Midbrain (tissue), 1 donor: ENCODE measurements around the gene LCE3D.
"Not testable (repeated sequence)": the region's sequence is repeated elsewhere in the genome, so short reads cannot be mapped to it uniquely, and the experiment has no call there.

Experiments
- DNase-seq: peaks from one replicate; lab custom pipeline; 2025; lab: John Stamatoyannopoulos, UW

Gene LCE3D

DNA sequence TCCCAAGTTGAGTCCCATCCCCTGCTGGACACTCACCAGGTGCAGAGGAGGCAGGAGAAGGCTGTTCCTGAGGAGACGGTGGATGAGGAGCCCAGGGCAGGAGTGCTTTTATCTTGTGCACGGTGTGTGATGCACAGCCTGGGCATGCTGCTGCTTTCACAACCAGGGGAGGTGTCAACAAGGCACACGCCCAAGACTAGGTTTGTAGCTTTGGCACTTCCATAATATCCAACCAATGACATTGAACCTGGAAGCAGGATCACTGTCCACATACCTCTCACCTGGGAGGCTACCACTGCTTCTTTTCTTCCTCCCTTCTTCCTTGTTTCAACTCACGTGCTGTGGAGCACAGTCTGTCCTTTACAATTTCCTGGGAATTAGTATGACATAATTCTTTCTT lies at the start of gene LCE3D:
Gene LCE3D (minus strand): TSS at position 84 of the 400 bp plus-strand sequence. CDS start 580 bp downstream, outside the sequence.
- DNase-seq: no peak

DNA sequence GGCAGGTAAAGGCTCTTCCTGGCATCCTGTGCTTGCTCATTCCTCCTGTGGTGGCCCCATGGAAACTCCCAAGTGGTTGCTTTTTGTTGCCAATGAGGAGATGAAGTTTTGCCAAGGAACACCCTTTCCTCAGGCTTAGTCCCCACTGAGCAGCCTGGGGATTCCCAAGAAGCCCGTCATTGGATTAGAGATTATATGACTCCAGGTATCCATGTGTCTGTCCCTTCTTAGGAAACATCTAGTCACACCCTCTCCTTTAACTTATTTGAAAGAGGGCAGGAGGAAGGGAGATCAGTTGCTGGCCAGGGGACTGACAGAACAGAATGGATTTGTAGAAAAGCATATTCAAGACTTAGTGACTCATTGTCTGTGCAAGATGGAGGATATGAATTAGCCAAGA lies 46.4 kb upstream of the LCE3D start:
- no peak for DNase-seq

DNA sequence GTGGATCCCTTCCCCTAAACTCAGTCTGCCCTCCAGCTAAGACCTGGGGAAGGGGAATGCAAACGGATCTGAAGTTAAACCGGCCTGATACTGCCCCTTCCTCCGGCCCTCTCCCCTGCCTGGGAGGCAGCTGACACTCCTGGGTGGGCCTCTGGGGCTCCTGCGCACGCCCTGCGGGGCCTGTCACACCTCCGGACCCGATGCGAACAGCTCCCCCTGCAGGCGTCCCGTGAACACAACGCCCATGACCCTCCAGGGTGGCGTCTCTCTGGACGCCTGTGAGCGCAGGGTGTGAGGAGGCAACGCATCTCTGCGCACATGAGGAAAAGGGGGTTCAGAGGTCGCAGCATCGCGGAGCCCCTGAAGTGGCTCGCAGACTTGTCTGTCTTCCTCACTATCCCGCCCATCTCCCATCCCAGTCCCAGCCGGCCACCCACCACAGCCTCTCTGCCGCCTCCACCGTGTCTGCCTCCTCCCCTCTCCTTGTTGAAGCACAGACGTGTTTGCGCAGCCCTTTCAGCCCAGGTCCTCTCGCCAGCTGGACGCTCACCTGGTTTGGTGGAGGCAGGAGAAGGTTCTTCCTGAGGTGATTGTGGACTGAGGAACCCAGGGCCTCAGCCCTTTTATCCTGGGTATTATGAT lies 43.0 kb upstream of the LCE3D start:
- DNase-seq: no peak

GRCh38 chr1:152622803-152623202 lies 42.5 kb upstream of the LCE3D start, which contains the start of gene LCE3A:
Gene LCE3A (minus strand): TSS chr1:152623103. CDS start chr1:152623103, 0 bp downstream.
- no peak for DNase-seq

DNA sequence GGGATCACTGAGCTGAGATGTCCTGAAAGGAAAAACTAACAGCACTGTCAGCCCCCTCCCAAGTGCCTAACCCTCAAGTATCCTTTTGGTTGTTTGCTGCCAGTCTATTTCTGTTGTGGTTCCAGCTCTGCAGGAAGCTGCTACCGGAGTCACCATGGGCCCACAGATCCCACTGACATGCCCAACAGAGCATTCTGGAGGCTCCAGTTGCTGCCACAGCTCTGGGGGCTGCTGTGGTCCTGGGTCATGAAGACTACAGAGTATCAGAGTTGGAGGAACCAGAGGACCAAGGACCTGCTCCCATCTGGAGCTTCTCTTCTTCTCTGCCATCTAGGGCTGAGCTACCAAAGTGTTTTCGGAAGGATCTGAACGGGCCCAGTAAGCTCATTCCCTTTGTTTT lies 41.7 kb upstream of the LCE3D start:
- DNase-seq: no peak

DNA sequence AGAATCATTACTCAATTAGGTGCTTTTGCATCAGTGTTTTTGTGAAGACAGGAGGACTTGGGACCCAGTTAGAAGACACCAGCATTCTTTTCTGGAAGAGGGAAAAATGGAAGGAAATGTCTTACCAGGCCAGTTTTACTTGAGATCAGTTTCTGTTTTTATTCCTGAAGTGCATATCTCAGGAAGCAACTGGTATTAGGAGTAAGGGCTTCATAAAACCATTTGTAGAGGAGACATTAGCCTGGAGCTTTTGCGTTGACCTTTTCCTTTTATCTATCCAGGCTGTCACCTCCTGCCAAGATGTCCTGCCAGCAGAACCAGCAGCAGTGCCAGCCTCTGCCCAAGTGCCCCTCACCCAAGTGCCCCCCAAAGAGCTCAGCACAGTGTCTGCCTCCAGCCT lies 33.2 kb upstream of the LCE3D start, which contains the start of gene LCE3B:
Gene LCE3B (plus strand): TSS at position 301 of the 400 bp plus-strand sequence. CDS start 0 bp downstream, at position 301.
- no peak for DNase-seq

DNA sequence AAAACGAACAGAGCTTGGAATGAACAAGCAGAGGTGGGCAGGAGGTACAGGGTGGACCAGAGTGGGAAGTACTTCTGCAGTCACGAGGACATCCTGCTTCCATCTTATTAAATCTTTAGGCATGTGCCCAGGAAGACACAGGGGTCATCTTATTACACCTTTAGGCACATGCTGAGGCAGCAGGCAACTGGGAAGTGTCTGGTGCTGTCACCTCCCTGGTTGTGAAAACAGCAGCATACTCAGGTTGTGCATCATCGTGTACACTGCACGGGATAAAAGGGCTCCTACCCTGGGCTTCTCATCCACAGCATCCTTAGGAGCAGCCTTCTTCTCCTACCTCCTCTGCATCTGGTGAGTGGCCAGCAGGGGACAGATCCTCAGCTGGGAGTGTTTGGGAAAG lies 19.6 kb upstream of the LCE3D start, which contains the start of gene LCE3C:
Gene LCE3C (plus strand): TSS at position 301 of the 400 bp plus-strand sequence. CDS start 498 bp downstream, outside the sequence.
- no peak for DNase-seq

DNA sequence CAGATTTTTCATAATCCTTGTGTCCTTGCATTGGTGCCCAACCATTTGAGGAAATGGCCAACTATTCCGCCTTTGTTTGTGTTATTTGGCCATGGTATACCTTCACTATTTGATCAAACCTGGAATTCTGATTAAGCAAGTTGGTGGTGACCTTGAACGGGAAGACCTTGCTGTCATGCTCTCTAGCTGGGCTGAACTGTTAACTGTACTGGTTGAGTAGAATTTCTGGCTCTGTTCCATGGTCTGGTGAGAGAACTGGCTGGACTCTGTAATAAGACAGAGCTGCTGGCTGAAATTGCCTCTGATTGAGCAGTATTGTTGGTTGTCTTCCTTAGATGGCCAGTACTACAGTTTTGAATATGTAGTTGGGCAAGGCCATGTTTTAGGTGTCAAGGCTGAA lies 16.7 kb upstream of the LCE3D start:
- DNase-seq: no peak

- no peak for DNase-seq
Measured at GRCh38 chr1:152585586-152585985, 5.3 kb upstream of the LCE3D start.

DNA sequence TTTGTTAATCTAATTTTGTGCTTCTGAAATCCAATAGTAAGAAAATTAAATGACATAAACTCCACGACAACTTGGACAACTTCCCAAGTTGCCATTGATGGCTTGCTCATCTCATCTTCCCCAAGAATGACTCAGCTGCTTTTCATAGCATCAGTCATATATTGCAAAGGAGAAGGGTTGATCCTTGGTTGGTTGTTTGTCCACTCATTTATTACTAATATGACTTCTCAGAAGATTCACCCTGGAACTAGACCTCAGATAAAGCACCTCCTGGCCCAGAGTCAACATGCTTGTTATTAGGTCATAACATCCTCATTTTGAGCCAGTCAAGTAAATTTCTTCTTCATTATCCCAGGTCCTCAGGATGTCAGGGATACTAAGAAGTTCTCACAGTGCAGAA lies 2.3 kb upstream of the LCE3D start:
- DNase-seq: no peak

- not testable (repeated sequence) for DNase-seq
Measured at GRCh38 chr1:152579526-152579925, 790 bp downstream of the LCE3D start.

GRCh38 chr1:152577168-152577567 lies 3.1 kb downstream of the LCE3D start:
- DNase-seq: no peak

DNA sequence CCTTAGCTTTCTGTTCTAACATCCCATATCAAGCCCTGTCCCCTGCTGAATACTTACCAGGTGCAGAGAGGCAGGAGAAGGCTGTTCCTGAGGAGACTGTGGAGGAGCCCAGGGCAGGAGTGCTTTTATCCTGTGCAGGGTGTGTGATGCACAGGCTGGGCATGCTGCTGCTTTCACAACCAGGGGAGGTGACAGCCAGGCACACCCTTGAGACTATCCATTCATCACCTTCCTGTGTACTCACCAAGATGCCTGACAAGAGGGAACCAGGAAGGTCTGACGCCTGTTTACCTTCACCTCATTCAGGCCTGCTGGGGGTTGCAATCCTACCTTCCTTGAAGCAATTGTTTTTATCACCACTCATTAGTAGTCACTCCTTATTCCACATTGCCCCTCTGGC lies 13.6 kb downstream of the LCE3D start, which contains the start of gene LCE3E:
Gene LCE3E (minus strand): TSS at position 100 of the 400 bp plus-strand sequence. CDS start 572 bp downstream, outside the sequence.
- no peak for DNase-seq

GRCh38 chr1:152565535-152566215 lies 14.6 kb downstream of the LCE3D start:
- DNase-seq: no peak

- no peak for DNase-seq
Measured at GRCh38 chr1:152565115-152565514, 15.2 kb downstream of the LCE3D start.

DNA sequence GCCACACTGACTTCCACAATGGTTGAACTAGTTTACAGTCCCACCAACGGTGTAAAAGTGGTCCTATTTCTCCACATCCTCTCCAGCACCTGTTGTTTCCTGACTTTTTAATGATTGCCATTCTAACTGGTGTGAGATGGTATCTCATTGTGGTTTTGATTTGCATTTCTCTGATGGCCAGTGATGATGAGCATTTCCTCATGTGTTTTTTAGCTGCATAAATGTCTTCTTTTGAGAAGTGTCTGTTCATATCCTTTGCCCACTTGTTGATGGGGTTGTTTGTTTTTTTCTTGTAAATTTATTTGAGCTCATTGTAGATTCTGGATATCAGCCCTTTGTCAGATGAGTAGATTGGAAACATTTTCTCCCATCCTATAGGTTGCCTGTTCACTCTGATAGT lies 32.0 kb downstream of the LCE3D start:
- DNase-seq: not testable (repeated sequence)

- no peak for DNase-seq
Measured at GRCh38 chr1:152546704-152547103, 33.6 kb downstream of the LCE3D start.

DNA sequence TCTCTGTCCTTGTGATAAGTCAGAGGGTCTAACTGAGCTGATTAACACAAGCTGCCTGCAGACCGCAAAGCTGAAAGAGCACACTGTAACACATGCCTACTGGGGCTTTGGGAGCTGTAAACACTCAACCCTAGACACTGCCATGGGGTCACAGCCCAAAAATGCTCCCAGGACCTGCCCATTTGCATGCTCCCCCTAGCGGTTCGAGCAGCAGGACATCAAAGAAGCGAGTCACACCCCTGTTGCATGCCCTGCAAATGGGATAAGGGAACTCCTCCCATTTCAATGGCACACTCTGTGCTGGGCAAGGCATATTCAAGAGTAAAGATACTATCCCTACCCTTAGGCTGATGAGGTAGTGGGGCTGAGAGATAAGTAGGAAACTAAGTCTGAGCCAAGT lies 36.5 kb downstream of the LCE3D start:
- DNase-seq: no peak

GRCh38 chr1:152539901-152540300 lies 40.4 kb downstream of the LCE3D start:
- DNase-seq: no peak

GRCh38 chr1:152537496-152537895 lies 42.8 kb downstream of the LCE3D start:
- DNase-seq: no peak

GRCh38 chr1:152535774-152536173 lies 44.5 kb downstream of the LCE3D start:
- DNase-seq: no peak

GRCh38 chr1:152533327-152533938 lies 46.9 kb downstream of the LCE3D start:
- no peak for DNase-seq
